ENCODE measurements around the gene SLC48A1.

- no peak for TF ChIP-seq ATF2 (IDR thresholded peaks at IDR 0.05; ENCODE audit: low read length)
- TF ChIP-seq, protein P1, sequence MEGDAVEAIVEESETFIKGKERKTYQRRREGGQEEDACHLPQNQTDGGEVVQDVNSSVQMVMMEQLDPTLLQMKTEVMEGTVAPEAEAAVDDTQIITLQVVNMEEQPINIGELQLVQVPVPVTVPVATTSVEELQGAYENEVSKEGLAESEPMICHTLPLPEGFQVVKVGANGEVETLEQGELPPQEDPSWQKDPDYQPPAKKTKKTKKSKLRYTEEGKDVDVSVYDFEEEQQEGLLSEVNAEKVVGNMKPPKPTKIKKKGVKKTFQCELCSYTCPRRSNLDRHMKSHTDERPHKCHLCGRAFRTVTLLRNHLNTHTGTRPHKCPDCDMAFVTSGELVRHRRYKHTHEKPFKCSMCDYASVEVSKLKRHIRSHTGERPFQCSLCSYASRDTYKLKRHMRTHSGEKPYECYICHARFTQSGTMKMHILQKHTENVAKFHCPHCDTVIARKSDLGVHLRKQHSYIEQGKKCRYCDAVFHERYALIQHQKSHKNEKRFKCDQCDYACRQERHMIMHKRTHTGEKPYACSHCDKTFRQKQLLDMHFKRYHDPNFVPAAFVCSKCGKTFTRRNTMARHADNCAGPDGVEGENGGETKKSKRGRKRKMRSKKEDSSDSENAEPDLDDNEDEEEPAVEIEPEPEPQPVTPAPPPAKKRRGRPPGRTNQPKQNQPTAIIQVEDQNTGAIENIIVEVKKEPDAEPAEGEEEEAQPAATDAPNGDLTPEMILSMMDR (IDR thresholded peaks at IDR 0.05 in 2 of 3, conservative IDR thresholded peaks at IDR 0.05 in 1 of 3; ENCODE audit: control insufficient read depth in 2 of 3, extremely low read depth in 1 of 3, insufficient read depth in 1 of 3, low read depth in 3 of 3, low read length in 3 of 3), result no peak
- TF ChIP-seq USF2 (IDR thresholded peaks at IDR 0.05; ENCODE audit: borderline replicate concordance, low read depth, low read length), result no peak
- no peak for TF ChIP-seq ZNF274 (IDR thresholded peaks at IDR 0.05; ENCODE audit: insufficient read depth, insufficient read length)
- TF ChIP-seq RAD51 (IDR thresholded peaks at IDR 0.05), result no peak
- no peak for TF ChIP-seq EP300 (IDR thresholded peaks at IDR 0.05; ENCODE audit: borderline replicate concordance in 1 of 2, control insufficient read depth in 1 of 2, low read depth in 2 of 2, low read length in 2 of 2)
- TF ChIP-seq, protein P2, sequence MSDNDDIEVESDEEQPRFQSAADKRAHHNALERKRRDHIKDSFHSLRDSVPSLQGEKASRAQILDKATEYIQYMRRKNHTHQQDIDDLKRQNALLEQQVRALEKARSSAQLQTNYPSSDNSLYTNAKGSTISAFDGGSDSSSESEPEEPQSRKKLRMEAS (IDR thresholded peaks at IDR 0.05; ENCODE audit: low read depth, low read length), result no peak
- no peak for TF ChIP-seq SIN3A (IDR thresholded peaks at IDR 0.05; ENCODE audit: low read depth, low read length)
- TF ChIP-seq SMC3 (IDR thresholded peaks at IDR 0.05; ENCODE audit: borderline replicate concordance, low read length), result no peak
- no peak for TF ChIP-seq SIX5 (IDR thresholded peaks at IDR 0.05; ENCODE audit: low read depth, low read length, severe bottlenecking)
- no peak for TF ChIP-seq NFIC (IDR thresholded peaks at IDR 0.05; ENCODE audit: low read depth, low read length)
- no peak for TF ChIP-seq GABPA (IDR thresholded peaks at IDR 0.05; ENCODE audit: low read depth)
- TF ChIP-seq MXI1 (IDR thresholded peaks at IDR 0.05; ENCODE audit: low read depth, low read length), result no peak
These were observed 14.7 kb downstream of the SLC48A1 start for GRCh38 chr12:47787596-47788319.
